Liver (tissue), 9 donors: ENCODE results near the gene NFIA. TPM values are rescaled to one million over a fixed set of nuclear protein-coding genes. Genes with fewer than 3 reads are reported as not detected.
A peak's percentile ranks its signal among the peaks of the same experiment; 100 is the strongest.

Experiments
- DNase-seq: peaks from one replicate; pipeline ENCODE4 v3.0.0-alpha.2; 2017; ENCODE audit warnings: low spot score
- H3K27ac ChIP-seq, 2 donors: one replicate each; pipeline ENCODE4 v1.7.0; 2013; ENCODE audit warnings: inconsistent platforms in 2 of 2, low read length in 2 of 2, control low read depth in 1 of 2, low read depth in 1 of 2, mild to moderate bottlenecking in 1 of 2
- H3K27me3 ChIP-seq, 4 donors: one replicate each; pipeline versions ENCODE4 v1.6.1 to v1.7.0; 2013; ENCODE audit warnings: low read length in 3 of 4, inconsistent platforms in 1 of 4, mild to moderate bottlenecking in 1 of 4, moderate library complexity in 1 of 4; ENCODE audit not compliant: control insufficient read depth in 4 of 4, insufficient read depth in 4 of 4
- H3K36me3 ChIP-seq, 4 donors: one replicate each; pipeline versions ENCODE4 v1.6.1 to v1.7.0; 2013; ENCODE audit warnings: low read length in 3 of 4, mild to moderate bottlenecking in 3 of 4, low read depth in 1 of 4, moderate library complexity in 1 of 4; ENCODE audit not compliant: control insufficient read depth in 4 of 4, insufficient read depth in 3 of 4
- H3K4me1 ChIP-seq, 4 donors: one replicate each; pipeline versions ENCODE4 v1.6.1 to v1.7.0; 2013; ENCODE audit warnings: low read length in 3 of 4, mild to moderate bottlenecking in 3 of 4, moderate library complexity in 1 of 4; ENCODE audit not compliant: control insufficient read depth in 4 of 4, insufficient read depth in 4 of 4
- H3K4me3 ChIP-seq, 3 donors: one replicate each; pipeline versions ENCODE4 v1.6.1 to v1.7.0; 2013; ENCODE audit warnings: low read length in 3 of 3, control low read depth in 1 of 3, low read depth in 1 of 3, mild to moderate bottlenecking in 1 of 3
- H3K9ac ChIP-seq, 2 donors: one replicate each; pipeline ENCODE4 v1.7.0; 2013; ENCODE audit warnings: low read length in 2 of 2, mild to moderate bottlenecking in 2 of 2, moderate library complexity in 2 of 2, control low read depth in 1 of 2, low read depth in 1 of 2
- H3K9me3 ChIP-seq, 4 donors: one replicate each; pipeline versions ENCODE4 v1.6.1 to v1.7.0; 2013; ENCODE audit warnings: low read length in 3 of 4; ENCODE audit not compliant: control insufficient read depth in 4 of 4
- ATF3 ChIP-seq: IDR thresholded peaks from 2 replicates; pipeline ENCODE4 v1.6.1; 2016; ENCODE audit warnings: antibody characterized with exemption
- EGR1 ChIP-seq, 2 donors: IDR thresholded peaks; 2 replicates each; pipeline ENCODE4 v1.6.1; 2016 to 2018; ENCODE audit warnings: antibody characterized with exemption in 2 of 2, low read depth in 2 of 2
- FOXA2 ChIP-seq: IDR thresholded peaks from 2 replicates; pipeline ENCODE4 v1.6.1; 2016; ENCODE audit warnings: antibody characterized with exemption
- GABPA ChIP-seq, 2 donors: IDR thresholded peaks in 1 of 2; conservative IDR thresholded peaks in 1 of 2; 2 replicates each; pipeline ENCODE4 v1.6.1; 2016; ENCODE audit warnings: antibody characterized with exemption in 2 of 2, mild to moderate bottlenecking in 1 of 2, moderate library complexity in 1 of 2
- JUND ChIP-seq, 2 donors: IDR thresholded peaks; 2 replicates each; pipeline ENCODE4 v1.6.1; 2016; ENCODE audit warnings: antibody characterized with exemption in 2 of 2
- MAX ChIP-seq: IDR thresholded peaks from 2 replicates; pipeline ENCODE4 v1.6.1; 2016; ENCODE audit warnings: antibody characterized with exemption
- NR2F2 ChIP-seq: IDR thresholded peaks from 2 replicates; pipeline ENCODE4 v1.6.1; 2016; ENCODE audit warnings: antibody characterized with exemption
- RAD21 ChIP-seq, 2 donors: IDR thresholded peaks; 2 replicates each; pipeline ENCODE4 v1.6.1; 2016; ENCODE audit warnings: antibody characterized with exemption in 2 of 2, mild to moderate bottlenecking in 2 of 2
- RXRA ChIP-seq, 2 donors: IDR thresholded peaks; 2 replicates each; pipeline ENCODE4 v1.6.1; 2017 to 2018; ENCODE audit warnings: antibody characterized with exemption in 2 of 2, mild to moderate bottlenecking in 1 of 2
- TAF1 ChIP-seq: conservative IDR thresholded peaks from 2 replicates; pipeline ENCODE4 v1.6.1; 2016; ENCODE audit warnings: antibody characterized with exemption, mild to moderate bottlenecking
- ZBTB33 ChIP-seq: IDR thresholded peaks from 2 replicates; pipeline ENCODE4 v1.6.1; 2016; ENCODE audit warnings: antibody characterized with exemption
- WGBS: extraction: QIAGEN DNeasy Blood & Tissue Kit; methylation state at CpG from one replicate; pipeline ENCODE4 v1.1.7; 2013; 5-methylcytosine and 5-hydroxymethylcytosine counted together
- polyA plus RNA-seq, 2 donors: library from polyadenylated mRNA; stranded (reverse) in 1 of 2; unstranded in 1 of 2; fragments of 200-250 nt in 1 of 2; fragments of >200 nt in 1 of 2; fragmentation: Nextera tagmentation in 1 of 2; extraction: Ambion mirVana in 1 of 2; gene quantifications; one replicate each; pipeline versions ENCODE4 v1.2.1 to v1.2.3, GENCODE V29; 2013 to 2015
- total RNA-seq, 2 donors: library from RNA; depleted of rRNA; stranded (reverse); fragments of >200 nt; gene quantifications; one replicate each; pipeline ENCODE4 v1.2.3, GENCODE V29; 2014
- TF ChIP-seq, protein P1 (sequence below): IDR thresholded peaks from 2 replicates; pipeline ENCODE4 v1.6.1; 2016; ENCODE audit warnings: antibody characterized with exemption, mild to moderate bottlenecking
- donor health status: healthy.
- donor health status: healthy.
- donor health status: healthy.
- donor health status: healthy.
- donor health status: healthy.

Gene NFIA
- total and polyA plus RNA-seq, 4 donors = 6.8 to 53.7 (median 22.2) TPM

- no peak for TF ChIP-seq MAX
- TF ChIP-seq ATF3 = no peak
- no peak for TF ChIP-seq FOXA2
- no peak for TF ChIP-seq TAF1
- TF ChIP-seq GABPA (IDR thresholded peaks at IDR 0.05 in 1 of 2, conservative IDR thresholded peaks at IDR 0.05 in 1 of 2) = no peak
- TF ChIP-seq RXRA (IDR thresholded peaks at IDR 0.05) = no peak
Observed at GRCh38 chr1:61084491-61085031, 2.2 kb downstream of the NFIA start (continued).

GRCh38 chr1:61085206-61085982 lies 3.0 kb downstream of the NFIA start:
- H3K9me3 ChIP-seq = no peaks in the 10 kb centered on the region
- peak overlapping the region in 1 of 3 donors; percentile 21 for H3K4me3 ChIP-seq
- H3K9ac ChIP-seq = peak overlapping the region; percentile 6 to 75
- H3K4me1 ChIP-seq = peaks cover 4 to 54% (median 30%) of the 10 kb centered on the region in 4 donors
- WGBS = 25% methylated on average over 3 of the region's 3 CpGs
- TF ChIP-seq, protein P1, sequence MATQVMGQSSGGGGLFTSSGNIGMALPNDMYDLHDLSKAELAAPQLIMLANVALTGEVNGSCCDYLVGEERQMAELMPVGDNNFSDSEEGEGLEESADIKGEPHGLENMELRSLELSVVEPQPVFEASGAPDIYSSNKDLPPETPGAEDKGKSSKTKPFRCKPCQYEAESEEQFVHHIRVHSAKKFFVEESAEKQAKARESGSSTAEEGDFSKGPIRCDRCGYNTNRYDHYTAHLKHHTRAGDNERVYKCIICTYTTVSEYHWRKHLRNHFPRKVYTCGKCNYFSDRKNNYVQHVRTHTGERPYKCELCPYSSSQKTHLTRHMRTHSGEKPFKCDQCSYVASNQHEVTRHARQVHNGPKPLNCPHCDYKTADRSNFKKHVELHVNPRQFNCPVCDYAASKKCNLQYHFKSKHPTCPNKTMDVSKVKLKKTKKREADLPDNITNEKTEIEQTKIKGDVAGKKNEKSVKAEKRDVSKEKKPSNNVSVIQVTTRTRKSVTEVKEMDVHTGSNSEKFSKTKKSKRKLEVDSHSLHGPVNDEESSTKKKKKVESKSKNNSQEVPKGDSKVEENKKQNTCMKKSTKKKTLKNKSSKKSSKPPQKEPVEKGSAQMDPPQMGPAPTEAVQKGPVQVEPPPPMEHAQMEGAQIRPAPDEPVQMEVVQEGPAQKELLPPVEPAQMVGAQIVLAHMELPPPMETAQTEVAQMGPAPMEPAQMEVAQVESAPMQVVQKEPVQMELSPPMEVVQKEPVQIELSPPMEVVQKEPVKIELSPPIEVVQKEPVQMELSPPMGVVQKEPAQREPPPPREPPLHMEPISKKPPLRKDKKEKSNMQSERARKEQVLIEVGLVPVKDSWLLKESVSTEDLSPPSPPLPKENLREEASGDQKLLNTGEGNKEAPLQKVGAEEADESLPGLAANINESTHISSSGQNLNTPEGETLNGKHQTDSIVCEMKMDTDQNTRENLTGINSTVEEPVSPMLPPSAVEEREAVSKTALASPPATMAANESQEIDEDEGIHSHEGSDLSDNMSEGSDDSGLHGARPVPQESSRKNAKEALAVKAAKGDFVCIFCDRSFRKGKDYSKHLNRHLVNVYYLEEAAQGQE = no peak
- TF ChIP-seq RXRA (IDR thresholded peaks at IDR 0.05) = no peak
- no peak for TF ChIP-seq NR2F2
- TF ChIP-seq FOXA2 = no peak
- no peak for TF ChIP-seq RAD21 (IDR thresholded peaks at IDR 0.05)
- TF ChIP-seq GABPA (IDR thresholded peaks at IDR 0.05 in 1 of 2, conservative IDR thresholded peaks at IDR 0.05 in 1 of 2) = no peak
- no peak for TF ChIP-seq TAF1
- no peak for TF ChIP-seq JUND (IDR thresholded peaks at IDR 0.05)
- no peak for TF ChIP-seq ZBTB33
- TF ChIP-seq EGR1 (IDR thresholded peaks at IDR 0.05; ENCODE audit: low read depth in 2 of 2) = no peak
- TF ChIP-seq MAX = no peak
- peaks cover 3 to 8% (median 6%) of the 10 kb centered on the region in 4 donors for H3K36me3 ChIP-seq
- H3K27me3 ChIP-seq = no peaks in the 10 kb centered on the region
- peak overlapping the region; percentile 97 to 98 for H3K27ac ChIP-seq
- no peak for DNase-seq
